Stimulated activated CD4-positive, alpha-beta T cell treated with anti-CD3 and anti-CD28 coated beads, Interleukin-4, amount 100 ng/mL, for 24 hours (primary cell): ENCODE results near the gene TRIM49D1.
"Not testable (repeated sequence)": the region's sequence is repeated elsewhere in the genome, so short reads cannot be mapped to it uniquely, and the experiment has no call there.

Experiments used
- DNase-seq: peaks from one replicate; pipeline ENCODE4 v3.0.0-alpha.2; 2020

Gene TRIM49D1

DNA sequence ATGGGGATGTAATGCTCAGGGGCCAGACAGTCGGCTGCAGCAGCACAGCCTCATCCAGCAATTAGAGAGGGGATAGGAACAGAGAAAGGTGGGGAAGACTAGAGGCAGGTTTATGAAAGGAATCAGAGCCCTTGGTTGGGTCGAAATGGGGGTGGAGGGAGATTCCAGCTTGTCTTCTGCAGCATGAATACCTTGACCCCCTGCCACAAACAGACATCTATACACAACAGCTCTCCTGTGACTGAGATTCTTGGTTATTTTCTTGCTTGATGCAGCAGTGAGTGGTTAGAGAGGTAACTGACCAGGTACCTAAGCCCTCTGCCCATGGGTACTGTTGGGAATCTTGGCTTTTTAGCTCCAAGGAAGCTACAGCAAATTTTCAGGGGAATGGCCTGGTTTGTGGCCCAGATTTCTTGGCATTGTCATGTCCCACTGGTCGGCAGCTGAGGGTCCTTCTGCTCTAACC is at the start of gene TRIM49D1:
Gene TRIM49D1, minus strand, starts transcription at position 51 of the 466 bp plus-strand sequence. CDS start 4,535 bp downstream, outside the sequence.
- DNase-seq: no peak

DNA sequence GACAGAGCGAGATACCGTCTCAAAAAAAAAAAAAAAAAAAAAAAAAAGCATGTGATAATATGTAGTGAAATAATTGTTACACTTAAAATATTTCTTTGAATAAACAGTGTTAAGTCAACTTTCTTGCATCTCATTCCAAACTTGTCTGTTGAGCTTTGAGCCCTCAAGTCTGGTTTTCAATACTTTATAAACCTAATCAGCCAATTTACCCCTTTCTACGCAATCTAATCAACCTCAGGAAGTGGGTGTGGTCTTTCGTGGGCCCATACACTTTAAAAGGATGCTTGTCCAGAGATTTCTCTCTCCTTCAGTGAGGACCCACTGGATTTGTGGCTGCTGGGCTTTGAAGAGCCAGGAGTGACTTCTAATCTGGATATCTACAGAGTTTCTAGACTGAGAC is 43.7 kb upstream of the TRIM49D1 start, which contains the start of gene TRIM64:
Gene TRIM64, plus strand, starts transcription at position 301 of the 400 bp plus-strand sequence. CDS start 2,467 bp downstream, outside the sequence.
- not testable (repeated sequence) for DNase-seq

DNA sequence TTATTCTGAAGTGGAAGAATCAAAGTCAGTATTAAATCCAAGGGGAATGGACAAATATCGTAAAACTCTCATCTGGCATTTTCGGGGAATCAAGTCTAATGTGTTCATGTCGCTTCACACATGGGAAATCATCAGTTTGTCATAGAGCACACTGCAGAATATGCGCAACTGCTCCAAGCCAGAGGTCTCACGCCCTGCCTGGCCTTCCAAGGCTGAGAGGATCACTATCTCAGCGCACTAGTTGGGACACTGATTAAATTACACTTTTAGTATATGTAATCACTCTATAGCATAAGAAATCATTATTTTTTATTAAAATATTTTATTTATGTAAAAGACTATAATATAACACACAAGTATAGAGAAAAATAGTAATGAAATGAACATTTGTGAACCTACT is 38.8 kb upstream of the TRIM49D1 start:
- not testable (repeated sequence) for DNase-seq

GRCh38 chr11:89923764-89924163 is 1.7 kb upstream of the TRIM49D1 start, which contains the start of gene TRIM49D2:
Gene TRIM49D2 (plus strand): TSS chr11:89924064. CDS start chr11:89926762, 2,698 bp downstream.
- not testable (repeated sequence) for DNase-seq

DNA sequence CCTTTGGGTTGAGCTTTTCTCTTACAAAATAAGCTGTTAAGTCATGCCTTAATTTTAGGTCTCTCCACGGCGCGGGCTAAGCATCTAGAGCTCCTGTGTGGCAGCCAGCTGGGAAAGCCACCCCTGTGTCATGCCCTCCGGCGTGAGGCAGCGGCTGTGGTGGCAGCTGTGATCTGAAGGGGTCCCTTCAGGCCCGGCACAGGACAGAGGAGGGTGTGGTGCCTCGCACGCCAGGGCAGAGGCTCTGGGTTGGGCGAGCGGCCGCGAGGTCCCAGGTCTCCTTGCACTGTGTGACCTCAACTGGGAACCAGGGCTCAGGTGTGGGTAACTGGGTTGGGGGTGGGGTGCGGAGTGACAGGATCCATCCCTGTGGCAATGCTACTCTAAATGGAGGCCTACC is 21.2 kb downstream of the TRIM49D1 start:
- DNase-seq: not testable (repeated sequence)

DNA sequence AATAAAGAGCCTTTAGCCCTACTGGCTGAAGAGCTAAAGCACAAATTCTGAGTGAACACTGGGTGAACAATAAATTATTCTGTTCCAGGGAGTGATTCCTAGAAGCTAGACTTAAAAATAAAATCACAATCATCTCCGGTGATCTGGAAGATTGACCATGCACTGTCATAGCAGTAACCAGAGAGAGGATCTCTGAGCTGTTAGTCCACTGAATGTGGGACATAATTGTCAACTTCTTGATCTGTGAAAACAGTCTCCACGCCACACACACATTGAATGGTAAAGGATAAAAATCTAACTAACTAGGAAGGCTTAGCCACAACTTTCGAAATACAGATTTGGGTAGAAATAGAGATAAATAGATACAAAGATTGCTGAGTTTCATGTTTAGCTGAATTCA is 28.8 kb downstream of the TRIM49D1 start:
- not testable (repeated sequence) for DNase-seq

- DNase-seq: not testable (repeated sequence)
These were observed 44.5 kb downstream of the TRIM49D1 start for GRCh38 chr11:89877511-89877910.

DNA sequence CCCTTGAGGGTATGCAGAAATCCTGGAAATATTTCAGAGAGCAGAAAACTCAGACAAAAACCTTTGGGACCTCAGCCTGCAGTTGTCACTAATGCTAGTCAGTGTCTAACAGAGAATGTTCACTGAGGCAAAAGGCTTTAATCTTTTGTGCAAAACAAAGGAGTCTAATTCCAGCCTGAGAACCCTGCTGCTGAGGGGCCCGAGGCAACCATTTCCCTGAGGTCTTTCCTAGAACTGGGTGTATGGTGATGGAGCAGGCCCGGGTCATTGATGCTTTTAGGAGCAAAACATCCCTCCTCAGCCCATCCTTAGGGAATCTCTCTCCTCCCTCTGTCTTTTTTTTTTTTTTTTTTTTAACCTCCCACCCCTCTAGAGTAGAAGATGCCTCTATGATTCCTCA is 49.5 kb downstream of the TRIM49D1 start:
- DNase-seq: not testable (repeated sequence)

DNA sequence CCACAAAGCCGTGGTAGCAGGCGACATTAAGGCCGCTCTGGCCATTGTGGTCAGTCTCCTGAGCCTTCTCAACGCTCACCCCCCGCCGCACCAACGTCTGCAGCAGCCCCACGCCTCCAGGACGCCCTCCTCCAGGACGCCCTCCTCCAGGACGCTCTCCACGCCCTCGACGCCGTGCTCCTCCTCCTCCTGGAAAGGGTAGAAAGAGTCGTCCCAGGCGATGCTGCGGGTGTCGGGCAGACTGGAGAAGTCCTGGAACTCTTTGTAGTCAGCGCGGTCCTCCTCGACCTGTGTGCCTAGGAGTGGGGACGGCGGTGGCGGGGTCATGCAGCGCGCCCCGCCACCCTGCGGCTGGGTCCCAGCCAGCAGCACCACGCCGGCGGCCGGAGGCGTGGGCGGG is 56.8 kb downstream of the TRIM49D1 start:
- DNase-seq: not testable (repeated sequence)

DNA sequence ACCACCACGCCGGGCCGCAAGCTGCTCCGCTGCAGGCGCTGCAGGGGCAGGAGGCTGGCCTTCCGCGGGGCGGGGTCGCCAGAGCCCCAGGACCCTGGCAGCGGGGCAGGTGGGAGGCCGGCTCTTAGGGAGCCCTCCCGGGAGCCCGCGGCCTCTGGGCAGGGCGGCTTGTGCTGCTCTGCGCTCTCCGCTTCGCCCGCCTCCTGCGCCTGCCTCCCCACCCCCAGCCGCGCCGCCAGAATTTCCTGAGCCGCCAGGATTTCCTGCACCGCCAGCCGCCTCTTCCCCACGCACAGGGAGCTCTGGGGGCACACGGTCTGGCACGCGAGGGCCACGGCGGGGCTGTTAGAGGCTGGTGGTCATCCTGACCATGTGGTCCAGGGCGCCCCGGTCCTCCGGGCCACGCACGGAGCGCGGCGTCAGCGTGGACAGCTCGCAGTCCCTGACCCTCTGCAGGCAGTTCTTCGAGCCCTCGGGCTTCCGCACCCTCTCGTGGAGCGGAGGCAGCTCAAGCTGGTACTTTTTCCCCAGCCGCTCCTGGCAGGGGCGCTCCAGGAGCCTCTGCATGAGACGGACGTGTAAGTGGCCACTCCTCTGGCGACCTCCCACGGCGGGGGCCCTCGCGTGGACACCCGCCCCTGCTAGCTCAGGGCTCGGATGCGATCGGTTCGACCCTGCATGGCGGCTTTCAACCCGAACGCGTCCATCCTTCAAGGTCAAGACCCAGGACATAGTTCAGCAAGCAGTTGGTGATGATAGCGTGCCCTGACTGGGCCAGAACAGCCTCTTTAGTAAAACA is 57.9 kb downstream of the TRIM49D1 start:
- not testable (repeated sequence) for DNase-seq
